Endothelial cell of umbilical vein (primary cell): ENCODE measurements around the gene NEO1.

Experiments
- CTCF ChIP-seq, 2 donors: IDR thresholded peaks; 1 replicate in 1 of 2; 2 replicates in 1 of 2; pipeline ENCODE4 v1.5.1; 2011; ENCODE audit warnings: low read length in 2 of 2, mild to moderate bottlenecking in 2 of 2, moderate library complexity in 2 of 2, control low read depth in 1 of 2, inconsistent platforms in 1 of 2, low read depth in 1 of 2; ENCODE audit not compliant: insufficient read depth in 1 of 2; ENCODE audit errors: extremely low read depth in 1 of 2
- JUN ChIP-seq: IDR thresholded peaks from 2 replicates; pipeline ENCODE4 v1.6.1; 2011; ENCODE audit warnings: borderline replicate concordance, low read depth; ENCODE audit not compliant: insufficient read length, insufficient read depth
- MAX ChIP-seq: IDR thresholded peaks from 2 replicates; pipeline ENCODE4 v1.6.1; 2011; ENCODE audit not compliant: insufficient read depth, insufficient read length
- MYC ChIP-seq: IDR thresholded peaks from one replicate; pipeline ENCODE4 v1.6.1; 2011; ENCODE audit warnings: mild to moderate bottlenecking, low read depth, low read length
- POLR2A ChIP-seq: IDR thresholded peaks from 2 replicates; pipeline ENCODE4 v1.6.1; 2012; ENCODE audit warnings: low read depth, mild to moderate bottlenecking, control low read depth, low read length
- POLR2AphosphoS5 ChIP-seq: IDR thresholded peaks from 2 replicates; pipeline ENCODE4 v1.6.1; 2012; ENCODE audit warnings: low read depth, mild to moderate bottlenecking, control low read depth, low read length, moderate library complexity; ENCODE audit not compliant: insufficient read depth

GRCh38 chr15:73050561-73051295 lies 1.5 kb upstream of the NEO1 start:
- TF ChIP-seq POLR2AphosphoS5 (no peak), CTCF (IDR thresholded peaks at IDR 0.05; ENCODE audit: extremely low read depth in 1 of 2, insufficient read depth in 1 of 2, low read depth in 1 of 2, low read length in 2 of 2) (no peak), MAX (no peak), POLR2A (no peak), JUN (no peak), MYC (no peak)
